ENCODE results near the gene INIP.

GRCh38 chr9:112762726-112763518, 45.0 kb upstream of the INIP start:
- no peak for TF ChIP-seq NFIC (IDR thresholded peaks at IDR 0.05)
- TF ChIP-seq RAD21 (IDR thresholded peaks at IDR 0.05; ENCODE audit: low read depth) = no peak
- no peak for TF ChIP-seq EGR1 (IDR thresholded peaks at IDR 0.05)
- no peak for TF ChIP-seq YY1 (IDR thresholded peaks at IDR 0.05; ENCODE audit: low read depth)
- no peak for TF ChIP-seq TCF12 (IDR thresholded peaks at IDR 0.05; ENCODE audit: low read depth)
- no peak for TF ChIP-seq USF1 (IDR thresholded peaks at IDR 0.05)
- TF ChIP-seq CREB1 (IDR thresholded peaks at IDR 0.05; ENCODE audit: low read depth) = no peak
- TF ChIP-seq FOXM1 (IDR thresholded peaks at IDR 0.05; ENCODE audit: borderline replicate concordance, low read depth) = no peak
- no peak for TF ChIP-seq TAF1 (IDR thresholded peaks at IDR 0.05; ENCODE audit: low read depth)

Data from Ishikawa (cell line).